ENCODE data around the gene CWH43.
"Not testable (repeated sequence)": the region's sequence is repeated elsewhere in the genome, so short reads cannot be mapped to it uniquely, and the experiment has no call there.

CWH43 gene

DNA sequence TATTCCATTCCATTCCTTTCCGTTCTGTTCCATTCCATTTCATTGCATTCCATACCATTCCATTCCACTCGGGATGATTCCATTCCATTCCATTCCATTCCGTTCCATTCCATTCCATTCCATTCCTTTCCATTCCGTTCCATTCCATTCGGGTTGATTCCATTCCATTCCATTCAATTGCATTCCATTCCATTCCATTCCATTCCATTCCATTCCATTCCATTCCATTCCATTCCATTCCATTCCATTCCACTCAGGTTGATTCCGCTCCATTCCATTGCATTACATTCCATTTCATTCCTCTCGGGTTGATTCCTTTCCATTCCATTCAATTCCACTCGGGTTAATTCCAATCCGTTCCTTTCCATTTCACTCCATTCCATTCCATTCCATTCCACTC lies 111.0 kb downstream of the CWH43 start:
- H3K4me3 ChIP-seq (ENCODE audit: low read depth, low read length); H3K27ac ChIP-seq (ENCODE audit: low read depth, low read length); H3K27me3 ChIP-seq (ENCODE audit: insufficient read depth, low read length): not testable (repeated sequence)

DNA sequence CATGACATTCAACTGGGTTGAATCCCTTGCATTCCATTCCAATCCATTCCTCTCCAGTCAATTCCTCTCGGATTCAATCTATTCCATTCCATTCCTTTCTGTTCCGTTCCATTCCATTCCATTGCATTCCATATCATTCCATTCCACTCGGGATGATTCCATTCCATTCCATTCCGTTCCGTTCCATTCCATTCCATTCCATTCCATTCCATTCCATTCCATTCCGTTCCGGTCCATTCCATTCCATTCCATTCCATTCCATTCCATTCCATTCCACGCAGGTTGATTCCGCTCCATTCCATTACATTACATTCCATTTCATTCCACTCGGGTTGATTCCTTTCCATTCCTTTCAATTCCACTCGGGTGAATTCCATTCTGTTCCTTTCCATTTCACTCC lies 111.4 kb downstream of the CWH43 start:
- H3K4me3 ChIP-seq (ENCODE audit: low read depth, low read length); H3K4me1 ChIP-seq (ENCODE audit: control insufficient read depth, insufficient read depth, low read length, unreplicated experiment); H2AFZ ChIP-seq (ENCODE audit: low read length, unreplicated experiment); H3K36me3 ChIP-seq (ENCODE audit: insufficient read depth, low read length); H3K27ac ChIP-seq (ENCODE audit: low read depth, low read length); H3K79me2 ChIP-seq (ENCODE audit: control insufficient read depth, insufficient read depth, low read length, unreplicated experiment); H3K27me3 ChIP-seq (ENCODE audit: insufficient read depth, low read length): not testable (repeated sequence)

More for the DNA sequence above, 111.0 kb downstream of the CWH43 start:
- H3K79me2 ChIP-seq (ENCODE audit: control insufficient read depth, insufficient read depth, low read length, unreplicated experiment); H3K36me3 ChIP-seq (ENCODE audit: insufficient read depth, low read length); H3K4me1 ChIP-seq (ENCODE audit: control insufficient read depth, insufficient read depth, low read length, unreplicated experiment); H2AFZ ChIP-seq (ENCODE audit: low read length, unreplicated experiment): not testable (repeated sequence)

DNA sequence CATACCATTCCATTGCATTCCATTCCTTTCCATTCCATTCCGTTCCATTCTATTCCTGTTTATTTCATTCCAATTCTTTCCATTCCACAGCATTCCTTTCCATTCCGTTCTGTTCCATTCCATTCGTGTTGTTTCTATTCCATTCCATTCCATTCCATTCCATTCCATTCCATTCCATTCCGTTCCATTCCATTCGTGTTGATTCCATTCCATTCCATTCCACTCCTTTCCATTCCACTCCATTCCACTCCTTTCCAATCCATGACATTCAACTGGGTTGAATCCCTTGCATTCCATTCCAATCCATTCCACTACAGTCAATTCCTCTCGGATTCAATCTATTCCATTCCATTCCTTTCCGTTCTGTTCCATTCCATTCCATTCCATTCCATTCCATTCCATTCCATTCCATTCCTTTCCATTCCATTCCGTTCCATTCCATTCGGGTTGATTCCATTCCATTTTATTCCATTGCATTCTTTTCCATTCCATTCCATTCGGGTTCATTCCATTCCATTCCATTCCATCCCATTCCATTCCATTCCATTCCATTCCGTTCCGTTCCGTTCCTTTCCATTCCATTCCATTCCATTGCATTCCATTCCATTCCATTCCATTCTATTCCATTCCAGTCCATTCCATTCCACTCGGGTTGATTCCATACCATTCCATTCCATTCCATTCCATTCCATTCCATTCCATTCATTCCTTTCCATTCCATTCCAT lies 112.1 kb downstream of the CWH43 start:
- H3K4me3 ChIP-seq (ENCODE audit: low read depth, low read length); H2AFZ ChIP-seq (ENCODE audit: low read length, unreplicated experiment); H3K27ac ChIP-seq (ENCODE audit: low read depth, low read length); H3K4me1 ChIP-seq (ENCODE audit: control insufficient read depth, insufficient read depth, low read length, unreplicated experiment); H3K27me3 ChIP-seq (ENCODE audit: insufficient read depth, low read length); H3K36me3 ChIP-seq (ENCODE audit: insufficient read depth, low read length); H3K79me2 ChIP-seq (ENCODE audit: control insufficient read depth, insufficient read depth, low read length, unreplicated experiment): not testable (repeated sequence)

- H3K27me3 ChIP-seq (ENCODE audit: insufficient read depth, low read length); H3K79me2 ChIP-seq (ENCODE audit: control insufficient read depth, insufficient read depth, low read length, unreplicated experiment); H3K4me1 ChIP-seq (ENCODE audit: control insufficient read depth, insufficient read depth, low read length, unreplicated experiment); H3K4me3 ChIP-seq (ENCODE audit: low read depth, low read length); H3K27ac ChIP-seq (ENCODE audit: low read depth, low read length); H3K36me3 ChIP-seq (ENCODE audit: insufficient read depth, low read length); H2AFZ ChIP-seq (ENCODE audit: low read length, unreplicated experiment): not testable (repeated sequence)
These were observed 113.9 kb downstream of the CWH43 start for GRCh38 chr4:49099831-49100444.

DNA sequence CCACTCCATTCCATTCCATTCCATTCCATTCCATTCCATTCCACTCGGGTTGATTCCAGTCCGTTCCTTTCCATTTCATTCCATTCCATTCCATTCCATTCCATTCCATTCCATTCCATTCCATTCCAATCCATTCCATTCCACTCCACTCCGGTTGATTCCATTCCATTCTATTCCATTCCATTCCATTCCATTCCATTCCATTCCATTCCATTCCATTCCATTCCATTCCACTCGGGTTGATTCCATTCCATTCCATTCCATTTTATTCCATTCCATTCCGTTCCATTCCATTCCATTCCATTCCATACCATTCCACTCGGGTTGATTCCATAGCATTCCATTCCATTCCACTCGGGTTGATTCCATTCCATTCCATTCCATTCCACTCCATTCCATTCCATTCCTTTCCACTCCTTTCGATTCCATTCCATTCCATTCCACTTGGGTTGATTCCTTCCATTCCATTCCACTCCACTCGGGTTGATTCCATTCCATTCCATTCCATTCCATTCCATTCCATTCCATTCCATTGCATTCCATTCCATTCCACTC lies 116.3 kb downstream of the CWH43 start:
- not testable (repeated sequence) for H3K79me2 ChIP-seq (ENCODE audit: control insufficient read depth, insufficient read depth, low read length, unreplicated experiment); H3K27me3 ChIP-seq (ENCODE audit: insufficient read depth, low read length); H3K4me3 ChIP-seq (ENCODE audit: low read depth, low read length); H3K4me1 ChIP-seq (ENCODE audit: control insufficient read depth, insufficient read depth, low read length, unreplicated experiment); H2AFZ ChIP-seq (ENCODE audit: low read length, unreplicated experiment); H3K27ac ChIP-seq (ENCODE audit: low read depth, low read length); H3K36me3 ChIP-seq (ENCODE audit: insufficient read depth, low read length)

GRCh38 chr4:49103436-49104136 lies 117.5 kb downstream of the CWH43 start:
- not testable (repeated sequence) for H3K27me3 ChIP-seq (ENCODE audit: insufficient read depth, low read length); H3K27ac ChIP-seq (ENCODE audit: low read depth, low read length); H3K36me3 ChIP-seq (ENCODE audit: insufficient read depth, low read length); H3K4me1 ChIP-seq (ENCODE audit: control insufficient read depth, insufficient read depth, low read length, unreplicated experiment); H3K79me2 ChIP-seq (ENCODE audit: control insufficient read depth, insufficient read depth, low read length, unreplicated experiment); H3K4me3 ChIP-seq (ENCODE audit: low read depth, low read length); H2AFZ ChIP-seq (ENCODE audit: low read length, unreplicated experiment)

- not testable (repeated sequence) for H3K4me1 ChIP-seq (ENCODE audit: control insufficient read depth, insufficient read depth, low read length, unreplicated experiment); H3K4me3 ChIP-seq (ENCODE audit: low read depth, low read length); H3K36me3 ChIP-seq (ENCODE audit: insufficient read depth, low read length); H3K27ac ChIP-seq (ENCODE audit: low read depth, low read length); H2AFZ ChIP-seq (ENCODE audit: low read length, unreplicated experiment); H3K79me2 ChIP-seq (ENCODE audit: control insufficient read depth, insufficient read depth, low read length, unreplicated experiment); H3K27me3 ChIP-seq (ENCODE audit: insufficient read depth, low read length)
These were observed 118.3 kb downstream of the CWH43 start for GRCh38 chr4:49104231-49104930.

DNA sequence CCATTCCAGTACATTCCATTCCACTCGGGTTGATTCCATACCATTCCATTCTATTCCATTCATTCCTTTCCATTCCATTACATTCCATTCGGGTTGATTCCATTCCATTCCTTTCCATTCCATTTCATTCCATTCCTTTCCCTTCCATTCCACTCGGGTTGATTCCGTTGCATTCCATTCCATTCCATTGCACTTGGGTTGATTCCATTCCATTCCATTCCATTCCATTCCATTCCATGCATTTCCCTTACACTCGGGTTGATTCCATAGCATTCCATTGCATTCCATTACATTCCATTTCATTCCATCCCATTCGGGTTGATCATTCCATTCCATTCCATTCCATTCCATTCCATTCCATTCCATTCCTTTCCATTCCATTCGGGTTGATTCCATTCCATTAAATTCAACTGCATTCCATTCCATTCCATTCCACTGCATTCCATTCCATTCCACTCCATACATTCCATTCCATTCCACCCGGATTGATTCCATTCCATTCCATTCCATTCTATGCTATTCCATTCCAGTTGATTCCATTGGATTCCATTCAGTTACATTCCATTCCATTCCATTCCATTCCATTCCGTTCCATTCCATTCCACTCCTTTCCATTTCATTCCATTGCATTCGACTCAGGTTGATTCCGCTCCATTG lies 119.3 kb downstream of the CWH43 start:
- H3K4me1 ChIP-seq (ENCODE audit: control insufficient read depth, insufficient read depth, low read length, unreplicated experiment); H2AFZ ChIP-seq (ENCODE audit: low read length, unreplicated experiment); H3K79me2 ChIP-seq (ENCODE audit: control insufficient read depth, insufficient read depth, low read length, unreplicated experiment); H3K27ac ChIP-seq (ENCODE audit: low read depth, low read length); H3K27me3 ChIP-seq (ENCODE audit: insufficient read depth, low read length); H3K36me3 ChIP-seq (ENCODE audit: insufficient read depth, low read length); H3K4me3 ChIP-seq (ENCODE audit: low read depth, low read length): not testable (repeated sequence)

DNA sequence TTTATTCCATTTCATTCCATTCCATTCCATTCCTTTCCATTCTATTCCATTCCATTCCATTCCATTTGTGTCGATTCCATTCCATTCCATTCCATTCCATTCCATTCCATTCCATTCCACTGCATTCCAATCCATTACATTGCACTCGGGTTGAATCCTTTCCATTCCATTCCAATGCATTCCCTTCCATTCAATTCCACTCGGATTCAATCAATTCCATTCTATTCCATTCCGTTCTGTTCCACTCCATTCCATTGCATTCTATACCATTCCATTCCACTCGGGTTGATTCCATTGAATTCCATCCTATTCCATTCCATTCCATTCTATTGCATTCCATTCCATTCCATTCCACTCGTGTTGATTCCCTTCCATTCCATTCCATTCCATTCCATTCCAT lies 121.2 kb downstream of the CWH43 start:
- not testable (repeated sequence) for H3K4me1 ChIP-seq (ENCODE audit: control insufficient read depth, insufficient read depth, low read length, unreplicated experiment); H3K4me3 ChIP-seq (ENCODE audit: low read depth, low read length); H3K36me3 ChIP-seq (ENCODE audit: insufficient read depth, low read length); H3K79me2 ChIP-seq (ENCODE audit: control insufficient read depth, insufficient read depth, low read length, unreplicated experiment); H2AFZ ChIP-seq (ENCODE audit: low read length, unreplicated experiment); H3K27ac ChIP-seq (ENCODE audit: low read depth, low read length); H3K27me3 ChIP-seq (ENCODE audit: insufficient read depth, low read length)

GRCh38 chr4:49108183-49108978 lies 122.3 kb downstream of the CWH43 start:
- H3K27me3 ChIP-seq (ENCODE audit: insufficient read depth, low read length); H2AFZ ChIP-seq (ENCODE audit: low read length, unreplicated experiment); H3K4me3 ChIP-seq (ENCODE audit: low read depth, low read length); H3K27ac ChIP-seq (ENCODE audit: low read depth, low read length); H3K79me2 ChIP-seq (ENCODE audit: control insufficient read depth, insufficient read depth, low read length, unreplicated experiment); H3K36me3 ChIP-seq (ENCODE audit: insufficient read depth, low read length); H3K4me1 ChIP-seq (ENCODE audit: control insufficient read depth, insufficient read depth, low read length, unreplicated experiment): not testable (repeated sequence)
